ENCODE results near the gene HDAC11.

- TF ChIP-seq CTCF (IDR thresholded peaks at IDR 0.05) (no peak), POLR2A (IDR thresholded peaks at IDR 0.05) (no peak)
Observed at GRCh38 chr3:13543253-13543652, 63.1 kb downstream of the HDAC11 start.

All from upper lobe of left lung (tissue), 4 donors.